ENCODE results near the gene GABPB1.

The GABPB1 gene

GRCh38 chr15:50244153-50244552 is 110.8 kb downstream of the GABPB1 start:
- Histone ChIP-seq H3K9me2 (replicated peaks; ENCODE audit: insufficient read depth, low read length) (no peaks in the 10 kb centered on the region), H2AFZ (ENCODE audit: low read length) (no peak overlapping the region), H3K36me3 (replicated peaks; ENCODE audit: insufficient read depth, low read length) (no peaks in the 10 kb centered on the region), H3K9ac (ENCODE audit: low read length) (no peak overlapping the region), H3K79me2 (ENCODE audit: low read length) (no peaks in the 10 kb centered on the region), H3K27ac (ENCODE audit: low read length) (no peak overlapping the region), H3K9me3 (replicated peaks; ENCODE audit: insufficient read depth, low read length) (no peaks in the 10 kb centered on the region), H3K4me1 (ENCODE audit: low read length) (peaks cover 14% of the 10 kb centered on the region), H4K20me1 (ENCODE audit: insufficient read depth, low read length) (no peaks in the 10 kb centered on the region), H3K27me3 (replicated peaks; ENCODE audit: insufficient read depth, low read length) (no peaks in the 10 kb centered on the region), H3F3A (ENCODE audit: insufficient read depth, low read length) (no peaks in the 10 kb centered on the region), H3K4me3 (ENCODE audit: low read length) (no peak overlapping the region), H3K4me2 (ENCODE audit: low read depth, low read length) (no peak overlapping the region)
- TF ChIP-seq EZH2phosphoT487 (IDR thresholded peaks at IDR 0.05; ENCODE audit: low read length): no peak
- TF ChIP-seq CTCF (IDR thresholded peaks at IDR 0.05; ENCODE audit: low read length): no peak
- no peak for TF ChIP-seq EZH2 (optimal IDR thresholded peaks at IDR 0.05; ENCODE audit: low read depth, low read length)
- no peak for DNase-seq

GRCh38 chr15:50241684-50242450 is 113.1 kb downstream of the GABPB1 start:
- Histone ChIP-seq H3K9me3 (replicated peaks; ENCODE audit: insufficient read depth, low read length) (no peaks in the 10 kb centered on the region), H3K9me2 (replicated peaks; ENCODE audit: insufficient read depth, low read length) (no peaks in the 10 kb centered on the region), H3K9ac (ENCODE audit: low read length) (no peak overlapping the region), H3K27me3 (replicated peaks; ENCODE audit: insufficient read depth, low read length) (no peaks in the 10 kb centered on the region), H3K4me3 (ENCODE audit: low read length) (no peak overlapping the region), H3K4me2 (ENCODE audit: low read depth, low read length) (no peak overlapping the region), H3K79me2 (ENCODE audit: low read length) (no peaks in the 10 kb centered on the region), H3K36me3 (replicated peaks; ENCODE audit: insufficient read depth, low read length) (no peaks in the 10 kb centered on the region), H4K20me1 (ENCODE audit: insufficient read depth, low read length) (no peaks in the 10 kb centered on the region), H3F3A (ENCODE audit: insufficient read depth, low read length) (no peaks in the 10 kb centered on the region), H2AFZ (ENCODE audit: low read length) (no peak overlapping the region), H3K27ac (ENCODE audit: low read length) (no peak overlapping the region), H3K4me1 (ENCODE audit: low read length) (no peaks in the 10 kb centered on the region)
- no peak for TF ChIP-seq EZH2phosphoT487 (IDR thresholded peaks at IDR 0.05; ENCODE audit: low read length)
- no peak for TF ChIP-seq EZH2 (optimal IDR thresholded peaks at IDR 0.05; ENCODE audit: low read depth, low read length)
- no peak for TF ChIP-seq CTCF (IDR thresholded peaks at IDR 0.05; ENCODE audit: low read length)
- no peak for DNase-seq

GRCh38 chr15:50238255-50238654 is 116.7 kb downstream of the GABPB1 start:
- Histone ChIP-seq H4K20me1 (ENCODE audit: insufficient read depth, low read length) (no peaks in the 10 kb centered on the region), H3K27me3 (replicated peaks; ENCODE audit: insufficient read depth, low read length) (no peaks in the 10 kb centered on the region), H2AFZ (ENCODE audit: low read length) (no peak overlapping the region), H3K9me3 (replicated peaks; ENCODE audit: insufficient read depth, low read length) (no peaks in the 10 kb centered on the region), H3F3A (ENCODE audit: insufficient read depth, low read length) (no peaks in the 10 kb centered on the region), H3K36me3 (replicated peaks; ENCODE audit: insufficient read depth, low read length) (no peaks in the 10 kb centered on the region), H3K4me1 (ENCODE audit: low read length) (no peaks in the 10 kb centered on the region), H3K9ac (ENCODE audit: low read length) (no peak overlapping the region), H3K4me2 (ENCODE audit: low read depth, low read length) (no peak overlapping the region), H3K9me2 (replicated peaks; ENCODE audit: insufficient read depth, low read length) (no peaks in the 10 kb centered on the region), H3K4me3 (ENCODE audit: low read length) (no peak overlapping the region), H3K27ac (ENCODE audit: low read length) (no peak overlapping the region), H3K79me2 (ENCODE audit: low read length) (no peaks in the 10 kb centered on the region)
- TF ChIP-seq EZH2 (optimal IDR thresholded peaks at IDR 0.05; ENCODE audit: low read depth, low read length) (no peak), EZH2phosphoT487 (IDR thresholded peaks at IDR 0.05; ENCODE audit: low read length) (no peak), CTCF (IDR thresholded peaks at IDR 0.05; ENCODE audit: low read length) (no peak)
- no peak for DNase-seq
